ENCODE results near the gene LAMA3. TPM values are rescaled to one million over a fixed set of nuclear protein-coding genes. Genes with fewer than 3 reads are reported as not detected.

LAMA3 gene
- total and polyA plus RNA-seq, 2 donors (not counting 3 experiments of a cell fraction or from before 2014, with no cell fraction given), result 2.6 to 12.3 TPM

DNA sequence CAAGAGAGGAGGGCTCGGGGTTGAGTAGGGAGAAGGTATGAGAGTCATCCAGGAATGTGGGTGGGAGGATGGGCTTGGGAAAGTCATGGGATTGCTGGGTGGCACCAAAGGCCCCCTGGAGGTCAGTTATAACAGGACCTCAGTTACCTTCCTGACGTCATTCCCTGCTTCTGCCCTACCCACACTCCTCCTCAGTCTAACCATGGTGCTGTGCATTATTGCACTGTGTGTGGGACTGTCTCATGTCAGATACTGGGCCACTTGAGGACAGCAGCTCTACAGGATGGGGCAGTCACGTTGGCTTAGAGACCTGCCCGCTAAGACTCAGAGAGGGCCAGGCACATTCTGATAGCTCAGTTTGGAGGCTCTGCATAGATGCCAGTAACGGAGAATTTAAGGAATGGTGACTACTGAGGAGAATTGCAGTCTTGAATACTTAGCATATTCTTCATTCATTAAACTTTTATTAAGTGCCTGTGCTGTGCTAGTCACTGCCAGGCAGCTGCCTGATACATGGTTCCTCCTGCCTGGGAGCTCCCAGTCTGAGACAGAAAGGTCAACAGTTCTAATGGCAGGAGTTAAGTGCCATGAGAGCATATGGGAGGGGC lies 90.5 kb downstream of the LAMA3 start:
- no peak overlapping the region for H3K9ac ChIP-seq (replicated peaks; ENCODE audit: extremely low read depth, insufficient read depth, low read length)
- POLR2A ChIA-PET, result no interaction called here
- H3K79me2 ChIP-seq (ENCODE audit: control insufficient read depth, insufficient read depth, low read length), result no peaks in the 10 kb centered on the region
- H4K20me1 ChIP-seq (replicated peaks; ENCODE audit: control insufficient read depth, extremely low read depth, insufficient read depth, low read length), result no peaks in the 10 kb centered on the region
- no peaks in the 10 kb centered on the region for H3K36me3 ChIP-seq (ENCODE audit: control insufficient read depth in 2 of 2, extremely low read depth in 1 of 2, insufficient read depth in 2 of 2, low read length in 2 of 2)
- no peak for TF ChIP-seq JUN (IDR thresholded peaks at IDR 0.05; ENCODE audit: borderline replicate concordance, insufficient read depth, insufficient read length, low read depth)
- no peak for TF ChIP-seq POLR2AphosphoS5 (IDR thresholded peaks at IDR 0.05; ENCODE audit: insufficient read depth, low read depth, low read length)
- TF ChIP-seq, protein P1, sequence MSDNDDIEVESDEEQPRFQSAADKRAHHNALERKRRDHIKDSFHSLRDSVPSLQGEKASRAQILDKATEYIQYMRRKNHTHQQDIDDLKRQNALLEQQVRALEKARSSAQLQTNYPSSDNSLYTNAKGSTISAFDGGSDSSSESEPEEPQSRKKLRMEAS (IDR thresholded peaks at IDR 0.05; ENCODE audit: insufficient read depth, insufficient read length), result no peak
- TF ChIP-seq GATA2 (IDR thresholded peaks at IDR 0.05; ENCODE audit: insufficient read depth, insufficient read length, low read depth, low read length), result no peak
- TF ChIP-seq EZH2 (IDR thresholded peaks at IDR 0.05; ENCODE audit: borderline replicate concordance, low read depth, low read length, severe bottlenecking), result no peak
- no peak for TF ChIP-seq FOS (IDR thresholded peaks at IDR 0.05; ENCODE audit: borderline replicate concordance, insufficient read depth, low read length)
- dilution Hi-C loops (cut with MboI; ENCODE audit: extremely low pct_ligation_motif_present, low sequenced_read_pairs) (no loop called here), intact Hi-C loops (cut with micrococcal nuclease) (no loop called here)
- CTCF ChIA-PET, result interaction anchor here (1.1 kb wide), 1 partner anchor 77 kb away, joined by 3 read pairs; no protein-coding TSS in a partner anchor
- no peak overlapping the region for H3K27ac ChIP-seq (ENCODE audit: insufficient read depth, low read depth, low read length)
- FAIRE-seq (no peak), DNase-seq (ENCODE audit: low read depth, low spot score) (no peak)
- no peak overlapping the region for H2AFZ ChIP-seq (ENCODE audit: low read depth, low read length)
- no peaks in the 10 kb centered on the region for H3K27me3 ChIP-seq (ENCODE audit: control insufficient read depth in 2 of 2, insufficient read depth in 2 of 2, low read length in 2 of 2)
- peaks cover 4% of the 10 kb centered on the region for H3K4me1 ChIP-seq (ENCODE audit: control insufficient read depth, extremely low read depth, insufficient read depth, low read length)
- H3K4me3 ChIP-seq (replicated peaks in 1 of 3; ENCODE audit: insufficient read depth in 1 of 3, low read depth in 1 of 3, low read length in 3 of 3), result no peak overlapping the region
- H3K4me2 ChIP-seq (ENCODE audit: insufficient read depth, low read length), result no peak overlapping the region
- no TSS peak for BruUV-seq (replicated peaks)
- no peaks in the 10 kb centered on the region for H3K9me3 ChIP-seq (replicated peaks; ENCODE audit: control insufficient read depth, insufficient read depth, low read length)
- no peaks in the 10 kb centered on the region for H3K9me1 ChIP-seq (replicated peaks; ENCODE audit: control insufficient read depth, extremely low read depth, insufficient read depth, low read length)

GRCh38 chr18:23784832-23785245 lies 95.6 kb downstream of the LAMA3 start:
- peak overlapping the region; percentile 76 for H3K27ac ChIP-seq (ENCODE audit: insufficient read depth, low read depth, low read length)
- POLR2A ChIA-PET, result no interaction called here
- H3K27me3 ChIP-seq (ENCODE audit: control insufficient read depth in 2 of 2, insufficient read depth in 2 of 2, low read length in 2 of 2), result no peaks in the 10 kb centered on the region
- BruUV-seq (replicated peaks), result no TSS peak
- no peaks in the 10 kb centered on the region for H3K79me2 ChIP-seq (ENCODE audit: control insufficient read depth, insufficient read depth, low read length)
- H3K9me1 ChIP-seq (replicated peaks; ENCODE audit: control insufficient read depth, extremely low read depth, insufficient read depth, low read length), result no peaks in the 10 kb centered on the region
- intact Hi-C loops (cut with micrococcal nuclease), result loop anchor here (1.0 kb wide), 1 partner anchor 65 kb away; no protein-coding TSS in a partner anchor
- peak overlapping the region; percentile 45 for H3K9ac ChIP-seq (replicated peaks; ENCODE audit: extremely low read depth, insufficient read depth, low read length)
- no peaks in the 10 kb centered on the region for H4K20me1 ChIP-seq (replicated peaks; ENCODE audit: control insufficient read depth, extremely low read depth, insufficient read depth, low read length)
- TF ChIP-seq EZH2 (IDR thresholded peaks at IDR 0.05; ENCODE audit: borderline replicate concordance, low read depth, low read length, severe bottlenecking) (no peak), FOS (IDR thresholded peaks at IDR 0.05; ENCODE audit: borderline replicate concordance, insufficient read depth, low read length) (peak; percentile 67), POLR2AphosphoS5 (IDR thresholded peaks at IDR 0.05; ENCODE audit: insufficient read depth, low read depth, low read length) (peak; percentile 85), GATA2 (IDR thresholded peaks at IDR 0.05; ENCODE audit: insufficient read depth, insufficient read length, low read depth, low read length) (peak; percentile 75), JUN (IDR thresholded peaks at IDR 0.05; ENCODE audit: borderline replicate concordance, insufficient read depth, insufficient read length, low read depth) (peak; percentile 64), CTCF (IDR thresholded peaks at IDR 0.05; ENCODE audit: extremely low read depth in 1 of 2, insufficient read depth in 1 of 2, low read depth in 1 of 2, low read length in 2 of 2) (no peak)
- H2AFZ ChIP-seq (ENCODE audit: low read depth, low read length), result no peak overlapping the region
- no peaks in the 10 kb centered on the region for H3K9me3 ChIP-seq (replicated peaks; ENCODE audit: control insufficient read depth, insufficient read depth, low read length)
- H3K4me3 ChIP-seq (replicated peaks in 1 of 3; ENCODE audit: insufficient read depth in 1 of 3, low read depth in 1 of 3, low read length in 3 of 3), result no peak overlapping the region
- H3K4me2 ChIP-seq (ENCODE audit: insufficient read depth, low read length), result no peak overlapping the region
- CTCF ChIA-PET, result interaction anchor here (1.1 to 1.5 kb wide), 8 partner anchors 11 to 163 kb away, joined by 3 to 9 read pairs (median 4); no protein-coding TSS in a partner anchor
- FAIRE-seq (peak; percentile 89), DNase-seq (ENCODE audit: low read depth, low spot score) (peak; percentile 92)
- H3K4me1 ChIP-seq (ENCODE audit: control insufficient read depth, extremely low read depth, insufficient read depth, low read length), result peaks cover 9% of the 10 kb centered on the region
- dilution Hi-C loops (cut with MboI; ENCODE audit: extremely low pct_ligation_motif_present, low sequenced_read_pairs), result no loop called here
- H3K36me3 ChIP-seq (ENCODE audit: control insufficient read depth in 2 of 2, extremely low read depth in 1 of 2, insufficient read depth in 2 of 2, low read length in 2 of 2), result no peaks in the 10 kb centered on the region

Measured in endothelial cell of umbilical vein (primary cell).